GM23338 (cell line): ENCODE results near the gene GRIK1. TPM values are rescaled to one million over a fixed set of nuclear protein-coding genes. Genes with fewer than 3 reads are reported as not detected.

ENCODE experiments used
- ATAC-seq: fragments of 200-7000 bp; cut with Tn5 transposase; 3 replicates; pipeline ENCODE4 v1.9.1; 2020
- DNase-seq: peaks from one replicate; pipeline ENCODE4 v3.0.0-alpha.2; 2015; ENCODE audit warnings: low spot score
- H2AFZ ChIP-seq: fragments of 200-600 bp; sonication (generic); 2 replicates; pipeline ENCODE4 v1.8.0; 2016; ENCODE audit warnings: antibody characterized with exemption, mild to moderate bottlenecking, moderate library complexity
- H3F3A ChIP-seq: fragments of 200-600 bp; sonication (generic); replicated peaks from 2 replicates; pipeline ENCODE4 v1.8.0; 2017; ENCODE audit warnings: antibody characterized with exemption, mixed run types, low read depth
- H3K27ac ChIP-seq: fragments of 200-600 bp; sonication (generic); 2 replicates; pipeline ENCODE4 v1.6.1; 2016; ENCODE audit warnings: low read depth
- H3K27me3 ChIP-seq: fragments of 200-600 bp; sonication (generic); 2 replicates; pipeline ENCODE4 v1.8.0; 2016; ENCODE audit warnings: mild to moderate bottlenecking, mixed run types, moderate library complexity; ENCODE audit not compliant: insufficient read depth
- H3K36me3 ChIP-seq: fragments of 200-600 bp; sonication (generic); 2 replicates; pipeline ENCODE4 v1.8.0; 2016; ENCODE audit warnings: mild to moderate bottlenecking; ENCODE audit not compliant: insufficient read depth
- H3K4me1 ChIP-seq: fragments of 200-600 bp; sonication (generic); 2 replicates; pipeline ENCODE4 v1.8.0; 2016; ENCODE audit warnings: mild to moderate bottlenecking, moderate library complexity; ENCODE audit not compliant: insufficient read depth
- H3K4me2 ChIP-seq: fragments of 200-600 bp; sonication (generic); 2 replicates; pipeline ENCODE4 v1.7.1; 2017; ENCODE audit warnings: mixed run types
- H3K4me3 ChIP-seq: fragments of 200-600 bp; sonication (generic); 2 replicates; pipeline ENCODE4 v1.6.1; 2016; ENCODE audit warnings: mixed run types
- H3K79me2 ChIP-seq: fragments of 200-600 bp; sonication (generic); replicated peaks from 2 replicates; pipeline ENCODE4 v1.8.0; 2017; ENCODE audit warnings: mild to moderate bottlenecking; ENCODE audit not compliant: insufficient read depth
- H3K9me2 ChIP-seq: fragments of 200-600 bp; sonication (generic); 2 replicates; pipeline ENCODE4 v1.8.0; 2017; ENCODE audit not compliant: insufficient read depth
- H4K20me1 ChIP-seq: fragments of 200-600 bp; sonication (generic); replicated peaks from 2 replicates; pipeline ENCODE4 v1.8.0; 2017; ENCODE audit warnings: mild to moderate bottlenecking; ENCODE audit not compliant: insufficient read depth
- H3K27ac Mint-ChIP-seq: 2 replicates; pipeline ENCODE4 v1.8.0; 2020; ENCODE audit warnings: inconsistent platforms, mild to moderate bottlenecking, moderate library complexity, mixed read lengths
- H3K27me3 Mint-ChIP-seq: 3 replicates; pipeline ENCODE4 v1.8.0; 2022; ENCODE audit warnings: low read depth, mild to moderate bottlenecking, moderate library complexity, mixed read lengths, inconsistent platforms; ENCODE audit not compliant: insufficient read depth, poor library complexity
- H3K36me3 Mint-ChIP-seq: 3 replicates; pipeline ENCODE4 v1.8.0; 2021; ENCODE audit warnings: low read depth, mild to moderate bottlenecking, inconsistent platforms, moderate library complexity, mixed read lengths
- H3K4me1 Mint-ChIP-seq: 3 replicates; pipeline ENCODE4 v1.8.0; 2020; ENCODE audit warnings: mild to moderate bottlenecking, inconsistent platforms, mixed read lengths
- H3K4me3 Mint-ChIP-seq: 3 replicates; pipeline ENCODE4 v1.8.0; 2021; ENCODE audit warnings: moderate library complexity, mild to moderate bottlenecking, inconsistent platforms, mixed read lengths
- H3K9me3 Mint-ChIP-seq: 3 replicates; pipeline ENCODE4 v1.8.0; 2020; ENCODE audit warnings: moderate library complexity, mild to moderate bottlenecking, inconsistent platforms, mixed read lengths
- CREB1 ChIP-seq: fragments of 250-450 bp; sonication (Bioruptor Pico); IDR thresholded peaks from 2 replicates; pipeline ENCODE4 v1.5.0; 2020; ENCODE audit warnings: low read depth, mild to moderate bottlenecking, moderate library complexity
- CTCF ChIP-seq, 2 experiments: fragments of 200-600 bp in 1 of 2; sonication (generic) in 1 of 2; conservative IDR thresholded peaks; 2 replicates each; pipeline versions ENCODE4 v1.5.1 to v1.6.1; 2016 to 2017; ENCODE audit warnings: antibody characterized with exemption in 2 of 2, low read depth in 2 of 2, mild to moderate bottlenecking in 2 of 2, moderate library complexity in 1 of 2
- ETS1 ChIP-seq: IDR thresholded peaks from 2 replicates; pipeline ENCODE4 v1.6.1; 2016; ENCODE audit warnings: antibody characterized with exemption
- EZH2 ChIP-seq: fragments of 200-600 bp; sonication (generic); IDR thresholded peaks from one replicate; pipeline ENCODE4 v1.8.0; 2017; ENCODE audit warnings: antibody characterized with exemption, mild to moderate bottlenecking, low read depth; ENCODE audit not compliant: unreplicated experiment
- EZH2phosphoT487 ChIP-seq: fragments of 200-600 bp; sonication (generic); IDR thresholded peaks from one replicate; pipeline ENCODE4 v1.8.1; 2018; ENCODE audit warnings: antibody characterized with exemption; ENCODE audit not compliant: unreplicated experiment
- JUNB ChIP-seq: IDR thresholded peaks from one replicate; pipeline ENCODE4 v1.6.1; 2016; ENCODE audit warnings: antibody characterized with exemption; ENCODE audit not compliant: unreplicated experiment
- NANOG ChIP-seq: IDR thresholded peaks from 2 replicates; pipeline ENCODE4 v1.6.1; 2016; ENCODE audit warnings: antibody characterized with exemption, borderline replicate concordance
- POLR2AphosphoS5 ChIP-seq: IDR thresholded peaks from 2 replicates; pipeline ENCODE4 v1.6.1; 2016; ENCODE audit warnings: antibody characterized with exemption, low read depth
- REST ChIP-seq: IDR thresholded peaks from one replicate; pipeline ENCODE4 v1.6.1; 2018; ENCODE audit warnings: antibody characterized with exemption; ENCODE audit not compliant: unreplicated experiment
- STAT1 ChIP-seq: IDR thresholded peaks from one replicate; pipeline ENCODE4 v1.6.1; 2016; ENCODE audit warnings: antibody characterized with exemption; ENCODE audit not compliant: unreplicated experiment
- ZNF114 ChIP-seq: fragments of 250-450 bp; sonication (Bioruptor Pico); IDR thresholded peaks from 2 replicates; pipeline ENCODE4 v1.5.0; 2020; ENCODE audit warnings: mild to moderate bottlenecking, moderate library complexity
- ZNF331 ChIP-seq: fragments of 250-450 bp; sonication (Bioruptor Pico); IDR thresholded peaks from 2 replicates; pipeline ENCODE4 v1.5.0; 2020; ENCODE audit warnings: low read depth, mild to moderate bottlenecking, moderate library complexity
- ZNF462 ChIP-seq: fragments of 250-450 bp; sonication (Bioruptor Pico); IDR thresholded peaks from 2 replicates; pipeline ENCODE4 v1.5.0; 2020; ENCODE audit warnings: mild to moderate bottlenecking, moderate library complexity
- polyA plus RNA-seq: library from polyadenylated mRNA; unstranded; fragments of >200 nt; fragmentation: Nextera tagmentation; extraction: Ambion mirVana; gene quantifications from 2 replicates; pipeline ENCODE4 v1.2.1, GENCODE V29; 2016
- total RNA-seq: library from RNA; depleted of rRNA; stranded (reverse); fragments of >200 nt; shearing (Covaris generic); gene quantifications from 2 replicates; pipeline ENCODE4 v1.2.3, GENCODE V29; 2014

Gene GRIK1
- total and polyA plus RNA-seq, 2 experiments from 2014 or later: 0.18 to 0.42 TPM

- TF ChIP-seq CTCF (conservative IDR thresholded peaks at IDR 0.05; ENCODE audit: low read depth in 2 of 2) (no peak), ZNF114 (CRISPR knock-in tag) (no peak), CREB1 (CRISPR knock-in tag) (no peak)
These were observed 338.7 kb downstream of the GRIK1 start (continued) for GRCh38 chr21:29601047-29601446.

GRCh38 chr21:29586696-29587095, 353.1 kb downstream of the GRIK1 start:
- Histone ChIP-seq H3K79me2 (no peaks in the 10 kb centered on the region), H2AFZ (no peak overlapping the region), H3K27me3 (no peaks in the 10 kb centered on the region), H3K4me1 (peaks cover 8% of the 10 kb centered on the region), H3K4me3 (no peak overlapping the region), H3K27ac (no peak overlapping the region), H3K36me3 (no peaks in the 10 kb centered on the region), H3K4me2 (no peak overlapping the region), H3K9me2 (no peaks in the 10 kb centered on the region), H4K20me1 (no peaks in the 10 kb centered on the region), H3F3A (no peaks in the 10 kb centered on the region)
- ATAC-seq (no peak), DNase-seq (no peak)
- Mint-ChIP-seq H3K27ac (no peak overlapping the region), H3K27me3 (no peaks in the 10 kb centered on the region), H3K36me3 (no peaks in the 10 kb centered on the region), H3K4me3 (no peak overlapping the region), H3K9me3 (no peaks in the 10 kb centered on the region), H3K4me1 (peaks cover 2% of the 10 kb centered on the region; the same call in 2 of the 3 replicates)
- no peak for TF ChIP-seq ZNF331
- TF ChIP-seq REST: no peak
- no peak for TF ChIP-seq EZH2
- TF ChIP-seq ZNF462 (CRISPR knock-in tag): no peak
- no peak for TF ChIP-seq ETS1
- TF ChIP-seq POLR2AphosphoS5: no peak
- no peak for TF ChIP-seq ZNF114 (CRISPR knock-in tag)
- TF ChIP-seq EZH2phosphoT487: no peak
- TF ChIP-seq CREB1 (CRISPR knock-in tag): no peak
- TF ChIP-seq STAT1: no peak
- TF ChIP-seq JUNB: no peak
- TF ChIP-seq NANOG: no peak
